H4 (cell line): ENCODE data around the gene LIF. TPM values are rescaled to one million over a fixed set of nuclear protein-coding genes. Genes with fewer than 3 reads are reported as not detected.
A peak's percentile ranks its signal among the peaks of the same experiment; 100 is the strongest.

Source experiments
- DNase-seq: peaks from one replicate; pipeline ENCODE4 v3.0.0-alpha.2; 2015; ENCODE audit warnings: low spot score
- total RNA-seq: library from RNA; depleted of rRNA; stranded (reverse); fragments of >200 nt; shearing (Covaris generic); gene quantifications from 2 replicates; pipeline ENCODE4 v1.2.3, GENCODE V29; 2014

LIF gene
- total RNA-seq, 1 experiment from 2014 or later = 3.9 TPM

DNA sequence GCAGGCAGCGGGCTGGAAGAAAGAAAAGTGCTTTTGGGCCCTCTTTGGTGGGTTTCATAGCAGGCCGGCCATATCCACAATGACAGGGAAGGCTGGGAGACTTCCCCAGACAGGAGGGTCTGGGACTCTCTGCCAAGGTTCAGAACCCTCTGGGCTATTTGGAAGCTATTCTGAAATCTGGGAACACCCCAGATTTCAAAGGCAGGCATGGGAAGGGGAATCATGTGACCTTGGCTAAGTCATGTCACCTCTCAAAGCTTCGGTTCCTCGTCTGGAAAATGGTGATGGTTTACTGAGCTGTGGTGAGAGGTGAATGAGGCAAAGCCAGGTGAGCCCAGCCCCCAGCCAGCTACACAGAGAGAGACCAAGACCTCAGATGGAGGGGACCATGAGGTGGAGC lies 38.1 kb upstream of the LIF start:
- DNase-seq = no peak

DNA sequence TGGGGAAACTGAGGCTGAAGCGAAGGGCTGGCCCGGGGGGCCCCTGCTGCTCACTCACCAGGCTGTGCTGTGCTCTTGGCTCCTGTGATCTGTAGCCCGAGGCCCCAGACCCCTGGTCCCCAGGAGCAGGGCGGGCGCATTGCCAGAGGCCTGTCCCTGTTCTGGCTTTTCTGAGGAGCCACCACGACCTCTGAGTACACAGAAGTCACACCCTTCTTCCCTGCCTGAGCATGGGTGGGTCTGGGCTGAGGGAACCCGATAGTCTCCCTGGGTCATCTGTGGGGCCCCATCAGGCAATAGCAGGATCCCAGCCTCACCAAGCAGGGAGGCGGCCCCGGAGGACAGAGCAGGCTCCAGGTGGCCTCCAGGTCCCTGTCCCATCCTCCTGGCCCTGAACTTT lies 37.6 kb upstream of the LIF start:
- no peak for DNase-seq

DNA sequence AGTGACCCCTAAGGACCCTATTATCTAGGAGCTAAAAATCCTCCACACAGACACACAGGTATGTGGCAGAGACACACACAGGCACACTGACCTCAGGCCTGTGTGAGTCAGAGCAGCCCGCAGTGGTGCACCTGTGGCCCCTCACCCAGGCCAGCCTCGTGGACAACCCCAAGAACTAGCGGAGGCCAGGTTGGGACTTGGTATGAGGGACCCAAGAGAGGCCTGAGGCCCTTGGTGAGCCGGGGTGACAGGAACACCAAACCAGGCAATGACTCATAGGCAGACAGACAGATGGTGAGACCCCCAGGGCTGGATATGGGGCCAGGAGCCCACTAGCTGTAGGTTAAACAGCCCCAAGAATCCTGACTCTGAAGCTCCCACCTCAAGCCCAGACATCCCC lies 36.8 kb upstream of the LIF start:
- no peak for DNase-seq

DNA sequence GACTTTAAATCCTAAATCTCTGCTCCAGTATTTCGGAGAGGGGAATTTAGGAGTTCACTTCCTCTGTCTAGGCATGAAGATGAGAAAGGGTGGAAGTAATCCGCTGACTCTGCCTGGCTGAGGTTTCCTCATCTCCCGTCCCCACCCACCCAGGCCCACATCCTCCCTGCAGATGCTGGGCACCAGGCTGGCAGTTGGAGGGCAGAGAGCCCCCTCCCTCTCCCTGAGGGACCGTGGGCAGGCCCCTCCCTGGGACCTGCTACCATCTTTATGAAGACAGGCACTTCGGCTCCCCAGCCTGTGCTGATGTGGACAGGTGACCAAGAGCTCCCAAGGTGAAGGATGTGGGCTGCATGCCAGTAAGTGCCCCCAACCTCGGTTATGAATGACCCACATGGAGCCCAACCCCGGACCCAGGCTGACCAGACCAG lies 36.1 kb upstream of the LIF start:
- DNase-seq = no peak

DNA sequence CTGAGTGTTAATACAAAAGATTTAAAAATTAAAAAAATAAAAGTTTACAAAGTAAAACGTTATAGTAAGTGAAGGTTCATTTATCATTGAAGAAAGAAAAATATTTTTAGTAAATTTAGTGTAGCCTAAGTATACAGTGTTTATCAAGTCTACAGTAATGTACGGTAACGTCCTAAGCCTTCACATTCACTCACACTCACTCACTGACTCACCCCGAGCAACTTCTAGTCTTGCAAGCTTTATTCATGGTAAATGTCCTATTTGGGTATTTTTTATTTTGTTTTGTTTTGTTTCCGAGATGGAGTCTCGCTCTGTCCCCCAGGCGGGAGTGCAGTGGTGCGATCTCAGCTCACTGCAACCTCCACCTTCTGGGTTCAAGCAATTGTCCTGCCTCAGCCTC lies 33.9 kb upstream of the LIF start:
- DNase-seq = no peak

DNA sequence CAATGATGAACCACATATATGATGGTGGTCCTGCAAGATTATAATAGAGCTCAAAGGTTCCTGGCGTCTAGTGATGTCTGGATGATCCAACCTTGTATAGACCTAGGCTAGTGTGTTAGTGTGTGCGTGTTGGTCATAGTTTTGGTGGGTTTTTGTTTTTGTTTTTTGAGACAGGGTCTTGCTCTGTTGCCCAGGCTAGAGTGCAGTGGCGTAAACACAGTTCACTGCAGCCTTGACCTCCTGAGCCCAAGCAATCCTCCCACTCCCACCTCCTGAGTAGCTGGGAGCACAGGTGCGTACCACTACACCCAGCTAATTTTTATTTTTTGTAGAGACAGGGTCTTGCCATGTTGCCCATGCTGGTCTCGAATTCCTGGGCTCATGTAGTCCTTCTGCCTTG lies 33.4 kb upstream of the LIF start:
- no peak for DNase-seq

DNA sequence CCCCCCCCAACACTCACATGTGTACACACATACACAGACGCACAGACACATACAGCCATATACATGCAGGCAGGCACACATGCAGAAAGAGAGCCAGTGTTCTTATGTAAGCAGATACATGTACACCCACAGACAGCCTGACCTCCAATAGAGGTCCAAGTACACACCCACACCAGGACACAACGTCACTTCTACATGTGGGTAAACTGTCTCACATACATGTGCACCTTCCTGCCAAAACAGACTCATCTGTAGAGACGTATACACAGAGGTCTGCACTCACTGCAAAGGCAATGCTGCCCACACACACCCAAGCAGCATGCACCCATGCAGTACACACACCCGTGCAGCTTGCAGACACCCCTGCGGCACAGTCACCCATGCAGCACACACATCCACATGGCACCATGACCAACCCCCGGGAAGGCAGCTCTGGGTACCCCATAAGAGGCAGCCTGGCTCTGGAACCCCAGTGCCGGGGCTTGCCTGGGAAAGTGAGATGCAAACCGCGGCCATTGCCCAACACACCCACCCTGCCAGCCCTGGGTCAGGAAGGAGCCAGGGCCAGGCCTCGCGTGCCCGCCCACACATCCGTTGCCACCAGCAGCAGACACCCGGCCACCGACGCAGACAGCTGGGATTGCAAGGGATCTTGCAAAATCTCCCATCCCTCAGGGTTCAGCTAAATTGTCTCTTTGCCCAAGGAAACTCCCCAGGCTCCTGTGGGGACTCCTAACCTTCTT lies 32.7 kb upstream of the LIF start:
- DNase-seq = peak; percentile 31

DNA sequence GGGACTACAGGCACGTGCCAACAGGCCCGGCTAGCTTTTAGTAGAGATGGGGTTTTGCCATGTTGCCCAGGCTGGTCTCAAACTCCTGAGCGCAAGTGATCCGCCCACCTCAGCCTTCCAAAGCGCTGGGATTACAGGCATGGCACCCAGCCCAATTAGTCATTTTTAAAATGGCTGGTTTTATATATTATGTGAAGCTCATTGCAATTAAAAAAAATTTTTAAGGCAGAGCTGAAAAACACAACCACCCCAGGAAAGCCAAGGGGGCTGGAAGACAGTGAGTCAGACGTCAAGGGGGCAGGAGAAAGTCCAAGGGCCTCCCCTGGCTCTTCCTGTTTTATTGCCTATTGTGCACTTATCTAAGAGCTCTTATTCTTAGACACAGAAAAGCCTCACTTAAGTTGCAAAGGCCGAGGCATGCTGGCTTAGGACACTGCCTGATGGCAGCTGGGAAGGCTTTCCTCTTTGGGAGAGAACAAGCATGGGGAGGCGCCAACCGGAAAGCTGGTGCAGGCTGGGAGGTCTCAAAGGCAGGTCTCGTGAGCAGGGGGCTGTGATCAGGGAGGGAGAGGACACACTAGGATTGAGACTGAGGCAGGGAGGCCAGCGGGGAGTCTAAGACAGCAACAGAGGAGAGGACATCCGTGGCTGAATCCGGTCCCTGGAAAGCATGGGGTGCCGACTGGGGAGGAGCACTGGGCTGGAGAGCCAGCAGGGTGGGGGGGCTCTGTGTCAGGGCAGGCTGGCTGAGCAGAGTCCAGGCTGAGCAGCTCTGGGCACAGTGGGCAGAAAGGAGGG lies 31.2 kb upstream of the LIF start:
- peak; percentile 47 for DNase-seq

DNA sequence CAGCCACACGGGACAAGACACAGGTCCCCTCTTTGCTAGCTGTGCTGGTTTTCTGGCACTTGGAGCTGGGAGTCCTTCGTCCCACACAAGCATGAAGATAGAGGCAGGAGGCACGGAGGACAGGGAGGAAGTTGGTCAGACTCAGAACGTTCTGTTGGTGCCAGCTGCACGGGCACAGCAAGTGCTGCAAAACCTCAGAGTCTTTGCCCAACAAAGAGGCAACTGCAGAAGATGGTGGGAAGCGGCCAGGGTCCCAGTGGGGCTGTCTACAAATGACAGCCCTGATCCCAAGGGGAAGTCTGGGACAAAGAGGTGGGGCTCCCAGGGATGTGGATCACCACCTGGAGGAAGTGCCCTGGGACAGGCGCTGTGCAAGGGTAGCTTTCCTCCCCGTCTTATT lies 29.5 kb upstream of the LIF start:
- DNase-seq = no peak

DNA sequence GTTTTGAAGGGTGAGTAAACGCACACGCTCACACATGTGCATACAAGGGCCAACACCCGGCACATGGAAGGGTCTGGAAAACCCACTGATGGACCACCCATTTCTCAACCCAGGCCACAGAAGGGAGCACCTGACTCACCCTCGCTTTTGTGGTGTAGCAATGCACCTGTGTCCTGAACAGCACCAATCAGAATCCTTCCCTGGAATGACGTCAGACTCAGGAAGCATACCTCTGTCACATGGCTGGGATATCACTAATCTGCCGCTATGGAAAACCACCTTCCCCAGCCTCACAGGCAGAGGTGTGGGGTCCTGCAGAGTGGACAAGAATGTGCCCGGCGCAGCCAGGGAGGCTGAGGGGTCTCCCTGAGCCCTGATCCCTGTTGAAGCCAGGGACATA lies 29.1 kb upstream of the LIF start:
- no peak for DNase-seq

DNA sequence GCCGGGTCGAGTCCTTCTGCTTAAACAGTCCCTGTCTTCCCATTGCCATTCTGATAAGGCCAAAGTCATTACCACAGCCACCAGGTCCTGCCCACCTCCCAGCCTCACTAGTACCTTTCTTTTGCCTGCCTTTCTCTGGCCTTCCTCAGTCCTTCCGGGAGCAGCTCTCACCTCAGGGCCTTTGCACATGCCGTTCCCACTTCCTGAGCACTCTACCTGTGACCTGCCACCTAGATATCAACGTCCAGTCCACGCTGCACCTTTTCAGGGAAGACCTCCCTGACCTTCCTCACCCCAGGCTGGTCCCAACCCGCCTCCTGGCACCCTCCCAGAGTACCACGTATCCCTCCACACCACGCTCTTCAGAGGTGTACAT lies 27.9 kb upstream of the LIF start:
- DNase-seq = no peak

DNA sequence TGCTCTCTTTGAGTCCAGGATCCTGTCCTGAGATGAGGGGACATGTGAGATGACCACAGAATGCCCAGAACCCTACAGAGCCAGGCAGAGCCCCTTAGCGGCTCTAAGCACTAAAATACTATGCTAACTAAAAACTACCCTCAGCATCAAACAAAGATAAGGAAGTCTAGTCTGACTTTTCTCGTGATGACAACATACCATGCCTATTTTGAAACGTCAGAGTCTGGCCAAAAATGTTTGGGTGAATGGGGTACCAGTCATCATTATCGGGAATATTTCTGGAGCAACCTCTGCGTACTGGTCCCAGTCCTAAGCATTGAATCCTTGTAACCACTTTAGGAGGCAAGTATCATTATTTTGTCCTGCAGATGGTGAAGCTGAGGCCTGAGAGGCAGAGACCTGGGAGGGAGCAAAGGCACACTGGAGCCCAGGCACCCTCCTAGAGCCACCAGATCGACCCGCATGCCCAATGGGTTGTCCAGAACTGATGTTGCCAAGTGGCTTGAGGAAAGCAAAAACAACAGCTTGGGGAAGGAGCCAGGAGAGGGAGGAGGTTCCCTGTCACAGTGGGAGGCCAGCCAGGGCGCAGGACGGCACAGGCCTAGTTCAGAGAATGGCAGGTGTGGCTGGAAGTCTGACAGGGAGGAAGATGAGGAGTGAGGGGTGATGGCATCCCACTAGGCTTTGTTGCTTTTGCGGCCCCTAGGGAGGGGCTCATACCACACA lies 27.3 kb upstream of the LIF start:
- DNase-seq = no peak

DNA sequence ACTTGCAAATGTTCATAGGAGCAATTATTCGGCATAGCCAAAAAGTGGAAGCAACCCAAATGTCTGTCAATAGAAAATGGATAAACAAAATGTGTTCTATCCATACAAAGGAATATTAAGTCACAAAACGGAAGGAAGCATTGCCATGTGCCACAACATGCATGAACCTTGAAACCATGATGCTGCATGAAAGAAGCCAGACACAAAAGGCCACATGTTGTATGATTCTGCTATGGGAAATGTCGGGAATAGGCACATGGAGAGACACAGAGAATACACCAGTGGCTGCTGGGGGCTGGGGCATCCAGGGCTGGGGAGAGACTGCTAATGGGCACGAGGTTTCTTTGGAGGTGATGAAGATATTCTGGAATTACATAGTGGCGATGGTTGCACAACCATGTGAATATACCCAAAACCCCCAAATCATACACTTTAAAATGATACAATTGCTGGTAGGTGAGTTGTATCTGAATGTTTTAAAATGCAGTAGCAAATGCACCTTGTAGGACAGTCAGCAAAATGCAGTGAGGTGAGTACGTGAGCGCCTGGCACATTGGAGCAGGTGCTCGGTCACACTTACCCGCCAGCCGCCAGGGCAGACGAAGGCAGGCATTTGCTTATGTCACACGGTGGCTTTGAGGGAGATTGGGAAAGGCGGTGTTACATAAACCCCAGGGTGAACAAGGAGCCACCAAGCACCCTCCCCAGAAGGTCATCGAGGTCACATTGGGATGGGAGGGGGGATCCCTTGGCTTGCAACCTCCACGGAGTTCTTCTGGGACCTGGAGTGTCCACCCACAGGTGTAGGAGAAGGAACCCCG lies 26.4 kb upstream of the LIF start:
- DNase-seq = no peak

DNA sequence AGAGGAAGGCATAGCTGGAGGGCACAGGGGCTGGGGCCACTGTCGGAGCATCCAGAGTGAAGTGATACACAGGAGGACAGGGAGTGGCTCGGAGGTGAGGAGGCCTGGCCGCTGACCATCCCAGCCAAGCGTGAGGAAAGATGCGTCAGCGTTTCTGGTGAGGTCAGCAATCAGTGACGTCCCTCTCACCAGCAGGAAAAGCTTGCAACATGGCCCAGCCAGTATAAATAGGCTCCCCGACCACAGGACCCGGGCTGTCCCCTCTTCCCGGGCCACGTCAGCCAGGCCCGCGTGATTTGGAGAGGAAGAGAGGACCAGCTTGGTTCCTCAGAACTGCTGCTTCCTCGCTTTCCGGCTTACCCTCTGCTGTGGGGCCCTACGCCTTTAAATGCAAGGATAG lies 24.3 kb upstream of the LIF start:
- DNase-seq = no peak

DNA sequence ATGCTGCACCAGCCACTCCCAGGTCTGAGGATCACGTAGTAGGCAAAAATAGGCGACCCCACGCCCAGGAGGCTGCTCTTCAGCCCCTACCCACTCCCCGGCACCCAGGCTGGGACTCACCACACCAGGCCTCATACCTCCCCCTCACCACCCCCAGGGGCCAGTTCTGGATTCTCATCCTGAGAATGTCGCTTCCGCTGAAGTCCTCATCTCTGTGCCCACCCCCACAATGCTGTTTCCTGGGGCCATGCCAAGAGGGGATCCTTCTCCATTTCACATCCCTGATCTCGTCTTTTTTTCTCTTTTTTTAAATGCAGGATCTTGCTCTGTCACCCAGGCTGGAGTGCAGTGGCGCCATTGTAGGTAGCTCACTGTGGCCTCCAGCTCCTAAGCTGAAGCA lies 21.8 kb upstream of the LIF start:
- DNase-seq = no peak

DNA sequence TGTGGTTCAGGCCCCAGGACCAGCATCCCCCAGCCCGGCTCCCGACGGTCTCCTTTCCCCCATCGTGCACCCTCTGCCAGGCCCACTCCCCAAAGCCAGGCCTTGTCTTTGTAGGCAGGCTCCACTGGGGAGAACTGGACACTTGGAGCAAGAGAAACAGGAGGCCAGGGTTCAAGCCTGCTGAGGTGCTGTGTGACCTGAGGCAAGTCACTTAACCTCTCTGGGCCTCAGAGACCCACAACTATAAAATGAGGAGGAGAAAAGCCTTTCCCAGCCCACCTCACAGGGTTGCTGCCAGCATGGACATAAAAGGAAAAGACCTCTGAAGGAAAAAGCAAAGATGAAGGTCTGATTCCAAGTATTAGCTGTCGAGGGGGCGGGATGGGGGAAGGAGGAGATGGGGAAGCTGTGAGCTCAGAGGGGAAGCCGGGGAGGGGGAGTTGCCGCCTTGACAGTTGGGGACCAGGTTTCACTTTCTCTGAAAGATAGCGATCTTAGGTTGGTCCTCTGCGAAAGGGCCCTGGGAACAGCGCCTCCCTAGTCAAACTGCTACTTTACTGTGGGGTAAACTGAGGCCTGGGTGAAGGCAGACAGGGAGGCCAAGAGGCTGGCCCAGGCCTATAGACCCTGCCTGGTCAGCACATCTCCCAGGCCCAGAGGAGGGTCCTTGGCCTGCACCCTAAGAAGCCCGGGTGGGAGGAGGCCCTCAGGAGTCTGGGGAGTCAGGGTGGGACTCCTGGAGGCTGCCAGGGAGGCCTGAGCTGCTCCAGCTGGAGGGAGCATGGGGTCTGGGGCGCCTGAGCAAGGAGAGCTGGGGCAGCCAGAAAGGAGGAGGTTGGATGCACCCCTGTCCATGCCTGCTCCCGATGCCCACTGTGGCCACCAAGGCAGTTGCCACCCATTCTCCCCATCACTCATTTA lies 21.1 kb upstream of the LIF start:
- DNase-seq = no peak

DNA sequence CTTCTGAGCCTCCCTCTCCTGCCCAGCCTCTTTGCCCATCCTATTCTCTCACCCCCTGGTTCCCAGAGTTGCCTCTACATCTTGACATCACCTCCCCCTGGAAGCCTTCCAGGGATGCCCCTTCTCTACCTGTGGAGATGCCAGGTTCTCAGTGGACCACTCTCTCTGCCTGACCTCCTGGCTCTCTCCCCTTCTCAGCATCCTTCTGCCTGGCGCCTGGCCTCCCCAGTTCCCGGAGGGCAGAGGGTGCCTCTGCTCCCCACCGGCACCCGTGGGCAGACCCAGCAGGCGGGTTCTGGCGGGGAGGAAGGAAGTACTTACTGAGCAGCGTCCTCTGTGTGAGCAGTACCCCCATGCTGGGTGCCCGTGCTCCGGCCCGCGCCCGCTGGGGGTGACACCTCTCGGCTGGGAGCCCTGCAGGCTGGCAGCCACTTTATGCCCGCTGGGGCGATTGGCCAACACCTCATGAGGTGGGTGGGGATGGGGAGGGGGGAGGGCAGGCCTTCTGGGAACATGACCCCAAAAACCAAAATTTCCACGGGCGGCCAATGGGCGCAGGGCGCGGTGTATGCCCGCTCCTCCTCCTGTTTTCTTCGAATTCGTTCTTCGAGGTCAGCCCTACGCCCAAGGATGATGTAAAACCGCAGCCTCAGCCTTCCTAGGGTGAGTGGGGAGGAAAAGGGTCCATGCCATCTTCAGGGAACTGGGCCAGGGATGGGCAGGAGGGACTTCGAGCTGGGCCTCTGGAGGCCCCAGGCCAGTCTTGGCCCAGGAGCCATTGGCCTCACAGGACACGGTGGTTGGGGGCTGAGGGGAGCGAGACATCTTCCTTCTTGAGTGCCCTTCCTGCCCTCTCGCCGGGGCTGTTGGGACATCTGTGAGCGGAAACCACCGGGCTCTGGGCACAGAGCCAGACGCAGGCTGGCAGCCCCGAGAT lies 20.2 kb upstream of the LIF start, which contains the start of gene OSM:
Gene OSM (minus strand): TSS at position 407 of the 937 bp plus-strand sequence. CDS start 52 bp downstream, at position 355.
- DNase-seq = no peak

DNA sequence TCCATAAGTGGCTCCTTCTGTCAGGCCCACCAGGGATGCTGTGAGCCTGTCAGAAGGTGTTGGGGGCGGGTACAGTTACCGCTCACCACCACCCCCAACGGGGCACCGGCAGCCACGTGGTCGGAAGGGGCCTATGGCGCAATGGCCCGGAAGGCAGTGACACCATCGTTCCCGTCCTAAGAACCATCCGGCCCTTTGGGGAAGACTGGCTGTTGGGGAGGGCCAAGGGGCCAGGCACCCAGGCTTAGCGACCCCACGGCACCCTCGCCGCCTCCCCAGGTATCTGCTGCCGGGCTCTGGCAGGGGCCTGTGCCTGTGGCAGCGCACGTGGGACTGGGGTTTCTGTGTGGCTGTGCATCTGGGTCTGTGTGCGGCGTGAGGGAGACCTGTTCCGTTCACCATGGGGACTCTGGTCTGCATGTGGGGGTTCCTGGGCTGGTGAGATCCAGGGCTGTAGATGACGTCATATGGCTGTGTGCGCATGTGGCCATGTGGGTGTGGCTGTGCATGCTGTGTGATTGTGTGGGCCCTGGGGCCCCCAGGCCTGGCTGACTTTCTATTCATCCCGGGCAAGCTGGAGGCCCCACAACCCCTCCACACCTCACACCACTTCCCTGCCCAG lies 19.4 kb upstream of the LIF start:
- no peak for DNase-seq

DNA sequence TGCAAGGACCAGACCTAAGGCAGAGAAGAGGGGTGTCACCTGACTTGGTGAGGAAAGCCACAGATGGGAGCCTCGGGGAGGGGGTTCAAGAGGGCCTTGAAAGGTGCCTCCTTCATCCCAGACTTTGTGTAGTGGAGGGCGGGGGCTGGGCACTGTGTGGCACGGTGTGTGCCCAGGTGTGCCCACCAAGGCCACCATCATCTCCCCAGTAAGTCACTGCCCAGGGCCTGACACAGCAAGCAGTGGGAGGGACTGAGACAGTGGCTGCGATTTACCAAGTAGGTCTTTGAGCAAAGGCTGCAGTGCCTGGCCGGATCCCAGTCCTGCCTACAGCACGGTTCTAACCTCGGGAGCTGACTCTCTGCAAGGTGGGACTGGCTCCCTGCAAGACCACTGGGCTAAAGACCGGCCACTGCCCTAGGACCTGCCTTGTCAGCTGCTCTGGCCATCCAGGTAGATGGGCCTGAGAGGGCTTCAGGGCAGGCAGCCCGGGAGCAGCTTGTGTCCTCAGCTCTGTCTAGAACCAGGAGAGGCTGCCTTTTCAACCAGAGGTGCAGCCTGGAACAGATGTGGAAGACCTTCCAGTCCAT lies 18.7 kb upstream of the LIF start:
- DNase-seq = no peak
